ENCODE data around the gene TPM4.
A peak's percentile ranks its signal among the peaks of the same experiment; 100 is the strongest.

Gene TPM4

DNA sequence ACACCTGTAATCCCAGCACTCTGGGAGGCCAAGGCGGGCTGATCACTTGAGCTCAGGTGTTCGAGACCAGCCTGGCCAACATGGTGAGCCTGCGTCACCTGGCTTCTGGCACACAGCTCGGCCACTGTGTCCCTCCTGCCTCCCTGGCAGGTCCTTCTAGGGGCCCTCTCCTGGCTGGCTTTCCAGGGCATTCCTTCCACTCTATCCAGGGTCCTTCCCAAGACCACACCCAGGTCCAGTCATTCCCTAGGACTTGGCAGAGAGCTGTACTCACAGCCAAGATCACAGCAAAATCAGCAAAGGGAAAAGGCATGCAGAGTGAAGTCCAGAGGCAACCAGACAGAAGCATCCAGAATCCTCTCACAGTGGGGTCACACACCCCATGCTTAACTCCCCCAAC, 57.5 kb downstream of the TPM4 start:
- no peak for DNase-seq

DNA sequence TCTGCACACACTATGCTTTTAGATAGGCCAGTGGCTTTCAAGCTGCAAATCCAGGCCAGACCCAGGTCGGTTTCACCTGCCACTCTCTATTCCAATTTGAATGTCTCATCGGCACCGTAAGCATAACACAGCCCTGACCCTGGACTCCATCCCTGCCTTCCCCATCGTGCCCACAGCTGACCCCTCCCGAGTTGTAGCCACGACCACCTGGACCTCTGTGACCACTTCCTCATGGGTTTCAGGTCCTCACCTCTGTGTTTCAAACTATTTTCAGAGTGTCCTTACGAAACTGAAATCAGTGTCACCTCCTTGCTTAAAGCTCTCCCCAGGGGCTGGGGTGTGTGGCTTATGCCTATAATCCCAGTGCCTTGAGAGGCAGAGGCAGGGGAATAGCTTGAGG, 58.2 kb downstream of the TPM4 start:
- no peak for DNase-seq

DNA sequence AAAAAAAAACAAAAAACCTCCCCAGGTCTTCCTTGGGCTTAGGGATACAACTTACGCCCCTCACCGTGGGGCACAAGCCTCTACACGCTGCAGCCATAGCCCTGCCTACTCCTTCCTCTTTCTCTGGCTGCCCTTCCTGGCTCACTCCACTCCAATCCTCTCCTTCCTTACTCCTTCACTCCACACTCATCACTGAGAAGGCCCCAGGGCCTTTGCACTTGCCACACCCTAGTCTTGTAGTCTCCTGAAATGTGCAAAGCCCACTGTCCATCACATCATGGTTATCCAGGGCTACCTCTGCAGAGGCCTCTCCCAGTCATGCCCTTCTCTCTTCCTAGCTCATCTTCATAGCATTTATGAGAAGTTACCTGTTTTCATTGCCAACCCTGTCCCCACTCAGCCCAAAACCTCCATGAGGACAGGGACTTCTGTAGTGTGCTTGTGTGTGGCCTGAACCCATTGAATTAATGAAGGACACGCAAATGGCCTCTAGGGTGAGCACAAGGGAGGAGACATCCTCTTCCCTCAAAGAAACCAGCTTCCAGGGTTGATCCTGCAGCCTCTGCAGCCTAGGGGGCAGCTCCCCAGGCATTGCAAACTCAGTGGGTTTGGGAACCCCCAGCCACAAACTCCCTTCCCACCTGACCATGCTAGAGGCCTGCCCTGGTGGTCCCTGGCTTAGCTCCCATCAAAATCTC, 59.3 kb downstream of the TPM4 start:
- no peak for DNase-seq

DNA sequence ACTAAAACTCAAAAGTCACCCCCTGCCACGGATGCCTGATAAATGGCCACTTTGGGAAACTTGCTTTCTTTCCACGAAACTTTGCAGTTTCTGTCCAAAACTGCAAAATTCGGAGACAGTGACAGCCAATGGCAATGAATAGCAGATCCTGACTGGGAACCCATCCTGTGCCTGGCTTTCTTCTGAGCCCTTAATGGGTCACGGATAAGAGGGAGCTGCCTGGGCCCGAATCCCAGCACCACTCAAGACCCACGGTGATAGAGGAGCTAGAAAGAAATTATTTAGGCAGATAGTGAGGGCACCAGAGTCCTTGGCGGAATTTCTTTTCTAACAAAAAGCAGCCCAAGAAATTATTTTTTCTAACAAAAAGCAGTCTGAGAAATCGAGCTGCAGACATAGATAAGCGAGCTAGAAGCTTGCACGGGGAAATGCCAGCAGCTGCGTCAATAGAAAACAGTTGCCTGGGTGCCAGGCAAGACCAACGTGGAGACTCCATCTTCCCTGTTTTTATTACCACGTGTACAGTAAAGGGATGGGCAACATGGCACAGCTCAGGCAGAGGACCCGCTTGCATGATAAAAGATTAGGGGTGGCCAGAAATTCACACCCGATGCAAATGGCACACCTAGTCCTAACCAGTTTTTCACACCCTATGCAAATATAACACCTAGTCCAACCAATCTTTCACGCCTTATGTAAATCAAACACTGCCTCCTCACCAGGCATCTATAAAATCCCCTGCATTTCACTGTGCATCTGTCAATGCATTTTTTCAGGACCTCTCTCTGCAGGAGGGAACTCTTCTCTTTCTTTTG, 60.1 kb downstream of the TPM4 start:
- no peak for DNase-seq

DNA sequence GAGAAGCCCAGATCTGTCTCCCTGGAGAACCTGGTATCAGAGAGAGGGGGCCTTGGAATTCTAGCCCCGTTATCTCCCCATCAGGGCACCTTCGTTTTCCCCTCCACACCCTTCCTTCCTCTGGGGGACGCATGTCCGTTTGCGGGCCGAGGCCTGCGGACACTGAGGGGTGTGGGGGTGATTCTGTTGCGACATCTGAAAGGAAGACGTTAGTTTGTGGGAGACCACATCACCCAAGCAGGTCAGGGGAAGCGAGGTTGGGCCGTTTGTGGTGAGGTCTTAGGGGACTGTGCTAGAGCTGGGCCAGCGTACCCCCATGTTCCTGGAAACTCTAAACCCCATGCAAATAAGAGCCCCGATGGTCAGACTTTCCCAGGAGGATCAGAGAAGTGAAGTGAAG, 63.5 kb downstream of the TPM4 start:
- peak; percentile 35 for DNase-seq

DNA sequence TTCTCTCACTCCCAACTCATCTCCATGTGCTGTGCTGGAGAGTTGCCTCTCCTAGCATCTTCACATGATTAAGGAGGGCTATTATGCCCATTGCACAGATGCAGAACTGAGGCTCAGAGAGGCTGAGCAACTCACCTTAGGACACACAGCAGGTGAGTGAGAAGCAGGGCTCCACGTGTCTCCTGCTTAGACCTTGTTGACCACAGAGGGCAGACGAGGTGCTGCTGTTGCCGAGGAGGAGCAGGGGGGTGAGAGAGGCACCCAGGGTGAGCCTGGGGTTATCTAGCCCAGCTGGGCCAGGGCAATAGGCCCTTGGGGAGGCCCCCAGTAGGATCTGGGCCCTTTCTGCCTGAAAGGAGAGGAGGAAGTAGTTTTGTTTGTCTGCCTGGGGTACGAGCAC, 64.7 kb downstream of the TPM4 start:
- DNase-seq = no peak

DNA sequence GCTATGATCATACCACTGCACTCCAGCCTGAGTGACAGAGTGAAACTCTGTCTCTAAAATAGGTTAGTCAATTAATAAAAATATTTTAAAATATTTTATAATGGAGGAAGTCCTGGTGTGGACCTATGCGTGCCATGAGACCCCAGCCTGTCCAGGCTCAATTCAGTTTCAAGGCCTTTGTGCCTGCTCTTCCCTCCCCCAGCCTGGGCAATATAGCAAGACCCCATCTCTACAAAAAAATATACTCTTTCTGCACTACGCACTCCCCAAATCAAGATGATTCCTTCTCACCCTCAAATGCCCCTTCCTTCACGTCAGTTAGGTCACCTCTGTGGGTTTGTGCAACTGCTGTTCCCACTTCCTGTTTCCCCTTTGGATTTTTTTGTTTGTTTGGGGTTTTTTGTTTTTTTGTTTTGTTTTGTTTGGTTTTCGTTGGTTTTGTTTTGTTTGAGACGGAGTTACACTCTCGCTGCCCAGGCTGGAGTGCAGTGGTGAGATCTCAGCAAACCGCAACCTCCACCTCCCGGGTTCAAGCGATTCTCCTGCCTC, 65.8 kb downstream of the TPM4 start:
- no peak for DNase-seq

DNA sequence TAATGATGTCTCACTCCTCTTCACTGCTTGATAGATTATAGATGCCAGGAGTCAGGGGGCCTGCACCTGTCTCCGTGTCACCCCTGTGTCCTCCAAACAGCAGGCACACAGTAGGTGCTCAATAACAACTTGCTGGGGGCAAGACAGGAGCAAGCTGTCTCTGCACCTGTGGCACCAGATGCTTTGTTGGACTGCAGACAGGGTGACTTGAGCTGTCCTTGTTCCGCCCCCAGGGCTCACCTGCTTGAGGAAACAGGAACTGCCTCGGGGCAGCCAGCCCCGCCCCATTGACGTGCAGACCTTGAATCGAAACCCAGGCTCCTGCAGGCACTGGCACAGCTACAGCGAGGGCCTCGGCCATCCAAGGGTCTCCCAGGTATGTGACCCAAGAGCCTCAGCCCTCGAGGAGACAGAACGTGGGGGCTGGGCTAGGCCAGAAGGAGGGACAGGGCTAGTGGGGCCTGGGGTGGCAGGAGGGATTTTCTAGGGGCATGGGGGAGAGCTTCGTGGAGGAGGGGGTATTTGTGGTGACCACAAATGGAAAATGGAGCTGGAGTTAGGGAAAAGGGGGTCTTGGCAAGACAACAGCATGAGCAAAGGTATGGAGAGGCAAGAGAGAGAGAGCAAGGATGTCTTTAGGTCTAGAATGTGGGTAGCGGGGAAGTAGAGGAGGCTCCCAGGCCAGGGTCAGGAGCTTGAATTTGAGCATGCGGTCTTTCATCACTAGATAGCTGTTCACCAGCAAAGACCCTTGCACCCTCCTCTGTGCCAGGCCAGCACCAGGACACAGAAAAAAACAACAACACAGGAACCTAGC, 67.3 kb downstream of the TPM4 start, which contains the start of gene HSH2D:
Gene HSH2D, plus strand, starts transcription at position 287 of the 817 bp plus-strand sequence. CDS start 5,066 bp downstream, outside the sequence.
- peak; percentile 55 for DNase-seq

DNA sequence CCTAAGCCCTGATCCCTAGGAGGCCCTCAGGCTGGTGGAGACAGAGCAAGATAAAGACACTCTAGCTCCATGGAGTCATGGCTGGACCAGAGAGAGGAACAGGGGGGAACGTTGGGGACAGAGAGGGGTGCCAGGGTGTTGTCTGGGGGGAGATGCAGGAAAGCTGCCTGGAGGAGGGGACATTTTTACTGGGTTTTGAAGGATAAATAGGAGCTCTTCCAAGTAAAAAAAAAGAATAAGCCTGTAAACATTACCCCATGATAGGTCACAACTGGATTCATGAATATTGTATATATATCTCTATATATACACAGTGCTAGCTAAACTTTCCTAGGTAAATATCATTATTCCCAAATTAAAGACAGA, 67.9 kb downstream of the TPM4 start:
- no peak for DNase-seq

DNA sequence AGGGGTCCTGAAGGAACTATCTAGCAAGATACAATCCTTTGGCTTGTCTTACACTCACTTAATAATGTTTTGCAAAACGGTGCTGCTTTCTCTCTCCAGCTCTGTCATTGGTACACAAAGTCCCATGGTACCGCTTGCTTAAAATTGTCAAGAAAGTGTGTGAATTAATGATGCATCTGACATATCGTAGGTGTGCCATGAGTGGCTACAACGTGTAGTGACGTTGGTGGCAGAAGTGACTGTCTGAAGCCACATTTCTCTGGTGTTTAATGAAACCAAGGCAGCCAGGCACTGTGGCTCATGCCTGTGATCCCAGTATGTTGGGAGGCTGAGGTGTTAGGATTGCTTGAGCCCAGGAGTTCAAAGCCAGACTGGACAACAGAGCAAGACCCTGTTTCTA, 69.8 kb downstream of the TPM4 start:
- DNase-seq = no peak

DNA sequence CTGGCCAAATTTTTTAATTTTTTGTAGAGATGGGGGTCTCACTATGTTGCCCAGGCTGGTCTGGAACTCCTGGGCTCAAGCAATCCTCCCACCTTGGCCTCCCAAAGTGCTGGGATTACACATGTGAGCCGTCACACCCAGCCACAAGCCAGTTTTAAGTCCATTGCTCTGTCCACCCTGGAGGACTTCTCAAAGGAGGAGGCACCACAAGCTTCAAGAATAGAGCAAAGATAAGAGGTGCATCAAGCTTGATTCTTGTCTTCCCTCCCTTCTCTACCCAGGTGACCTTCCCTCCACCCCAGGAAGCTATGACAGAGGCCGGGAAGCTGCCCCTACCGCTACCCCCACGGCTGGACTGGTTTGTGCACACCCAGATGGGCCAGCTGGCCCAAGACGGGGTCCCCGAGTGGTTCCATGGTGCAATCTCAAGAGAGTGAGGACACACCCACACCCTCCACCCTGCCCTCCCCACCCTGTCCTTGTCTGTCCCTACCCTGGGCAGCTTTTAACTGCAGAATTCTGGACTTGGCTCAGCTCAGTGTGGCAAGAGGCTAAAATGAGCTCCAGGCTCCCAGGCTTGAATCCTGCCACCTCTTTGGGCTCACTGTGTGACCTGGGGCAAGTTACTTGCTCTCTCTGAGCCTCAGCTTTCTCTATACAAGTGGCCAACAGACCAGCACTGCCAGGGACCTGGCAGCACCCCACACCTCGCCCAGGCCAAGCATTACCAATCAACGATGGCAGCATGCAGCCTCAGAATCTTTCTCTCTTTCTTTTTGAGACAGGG, 72.3 kb downstream of the TPM4 start:
- DNase-seq = no peak
